Neural progenitor cell (in vitro differentiated cells): ENCODE measurements around the gene SLX9. TPM values are rescaled to one million over a fixed set of nuclear protein-coding genes. Genes with fewer than 3 reads are reported as not detected.

ENCODE experiments used
- DNase-seq: peaks from one replicate; pipeline ENCODE4 v3.0.0-alpha.2; 2016; ENCODE audit warnings: low spot score
- H2AFZ ChIP-seq: fragments of 200-600 bp; sonication (generic); replicated peaks from 2 replicates; pipeline ENCODE4 v1.6.1; 2016; ENCODE audit warnings: antibody characterized with exemption
- H3F3A ChIP-seq: fragments of 200-600 bp; sonication (generic); 2 replicates; pipeline ENCODE4 v1.6.1; 2016; ENCODE audit warnings: antibody characterized with exemption, low read depth
- H3K27ac ChIP-seq: fragments of 200-600 bp; sonication (generic); 2 replicates; pipeline ENCODE4 v1.5.1; 2016; ENCODE audit warnings: mild to moderate bottlenecking
- H3K27me3 ChIP-seq: fragments of 200-600 bp; sonication (generic); 2 replicates; pipeline ENCODE4 v1.6.1; 2016; ENCODE audit warnings: mild to moderate bottlenecking, moderate library complexity
- H3K36me3 ChIP-seq: fragments of 200-600 bp; sonication (generic); 2 replicates; pipeline ENCODE4 v1.5.1; 2016
- H3K4me1 ChIP-seq: fragments of 200-600 bp; sonication (generic); 2 replicates; pipeline ENCODE4 v1.6.1; 2016; ENCODE audit warnings: mixed run types
- H3K4me2 ChIP-seq: fragments of 200-600 bp; sonication (generic); 2 replicates; pipeline ENCODE4 v1.6.1; 2016
- H3K4me3 ChIP-seq: fragments of 200-600 bp; sonication (generic); 2 replicates; pipeline ENCODE4 v1.5.1; 2016
- H3K79me2 ChIP-seq: fragments of 200-600 bp; sonication (generic); 2 replicates; pipeline ENCODE4 v1.6.1; 2016; ENCODE audit warnings: low read depth
- H3K9ac ChIP-seq: fragments of 200-600 bp; sonication (generic); 2 replicates; pipeline ENCODE4 v1.6.1; 2016
- H3K9me3 ChIP-seq: fragments of 200-600 bp; sonication (generic); 2 replicates; pipeline ENCODE4 v1.5.1; 2016; ENCODE audit warnings: low read depth
- H4K20me1 ChIP-seq: fragments of 200-600 bp; sonication (generic); 2 replicates; pipeline ENCODE4 v1.6.1; 2016; ENCODE audit warnings: low read depth
- H3K27ac Mint-ChIP-seq: 3 replicates; pipeline ENCODE4 v1.8.0; 2021; ENCODE audit warnings: mixed read lengths
- H3K27me3 Mint-ChIP-seq: 2 replicates; pipeline ENCODE4 v1.8.0; 2022; ENCODE audit warnings: low read depth, mild to moderate bottlenecking, inconsistent platforms, moderate library complexity, mixed read lengths; ENCODE audit not compliant: insufficient read depth
- H3K36me3 Mint-ChIP-seq: 3 replicates; pipeline ENCODE4 v1.8.0; 2021; ENCODE audit warnings: mixed read lengths
- H3K4me1 Mint-ChIP-seq: 3 replicates; pipeline ENCODE4 v1.8.0; 2021; ENCODE audit warnings: mixed read lengths
- H3K4me3 Mint-ChIP-seq: 3 replicates; pipeline ENCODE4 v1.8.0; 2021; ENCODE audit warnings: mild to moderate bottlenecking, moderate library complexity, mixed read lengths
- H3K9me3 Mint-ChIP-seq: 3 replicates; pipeline ENCODE4 v1.8.0; 2020; ENCODE audit warnings: mixed read lengths
- CTCF ChIP-seq: fragments of 200-600 bp; sonication (generic); IDR thresholded peaks from 2 replicates; pipeline ENCODE4 v1.5.1; 2017; ENCODE audit warnings: antibody characterized with exemption, mild to moderate bottlenecking
- EZH2 ChIP-seq: fragments of 200-600 bp; sonication (generic); IDR thresholded peaks from 2 replicates; pipeline ENCODE4 v1.6.1; 2017; ENCODE audit warnings: antibody characterized with exemption, mild to moderate bottlenecking, moderate library complexity
- EZH2phosphoT487 ChIP-seq: fragments of 200-600 bp; sonication (generic); IDR thresholded peaks from 2 replicates; pipeline ENCODE4 v1.6.1; 2017; ENCODE audit warnings: antibody characterized with exemption
- total RNA-seq: library from RNA; depleted of rRNA; stranded (reverse); fragments of >200 nt; gene quantifications from 2 replicates; pipeline ENCODE4 v1.2.3, GENCODE V29; 2015; ENCODE audit warnings: low replicate concordance

Gene SLX9
- total RNA-seq, 1 donor from 2014 or later = 4.7 TPM

- no peaks in the 10 kb centered on the region for H3K79me2 ChIP-seq
- Mint-ChIP-seq H3K36me3 (no peaks in the 10 kb centered on the region), H3K27ac (no peak overlapping the region), H3K4me1 (peaks cover 23% of the 10 kb centered on the region), H3K27me3 (peaks cover 27% of the 10 kb centered on the region), H3K4me3 (no peak overlapping the region), H3K9me3 (peaks cover 4% of the 10 kb centered on the region)
- H2AFZ ChIP-seq = no peak overlapping the region
- no peaks in the 10 kb centered on the region for H3K36me3 ChIP-seq
- no peaks in the 10 kb centered on the region for H4K20me1 ChIP-seq
- H3K27me3 ChIP-seq = peaks cover 97% of the 10 kb centered on the region
- H3K9me3 ChIP-seq = no peaks in the 10 kb centered on the region
- no peaks in the 10 kb centered on the region for H3F3A ChIP-seq
- H3K4me3 ChIP-seq = no peak overlapping the region
- no peak for TF ChIP-seq EZH2
- TF ChIP-seq EZH2phosphoT487 = no peak
- no peak for TF ChIP-seq CTCF
- H3K9ac ChIP-seq = no peak overlapping the region
- no peak overlapping the region for H3K27ac ChIP-seq
- H3K4me2 ChIP-seq = no peak overlapping the region
- H3K4me1 ChIP-seq = peaks cover 12% of the 10 kb centered on the region
- no peak for DNase-seq
Measured at GRCh38 chr21:44923480-44924084, 16.2 kb upstream of the SLX9 start.

- peaks cover 97% of the 10 kb centered on the region for H3K27me3 ChIP-seq
- TF ChIP-seq CTCF = no peak
- TF ChIP-seq EZH2 = no peak
- no peak for TF ChIP-seq EZH2phosphoT487
Measured at GRCh38 chr21:44924606-44925377, 15.0 kb upstream of the SLX9 start.

DNA sequence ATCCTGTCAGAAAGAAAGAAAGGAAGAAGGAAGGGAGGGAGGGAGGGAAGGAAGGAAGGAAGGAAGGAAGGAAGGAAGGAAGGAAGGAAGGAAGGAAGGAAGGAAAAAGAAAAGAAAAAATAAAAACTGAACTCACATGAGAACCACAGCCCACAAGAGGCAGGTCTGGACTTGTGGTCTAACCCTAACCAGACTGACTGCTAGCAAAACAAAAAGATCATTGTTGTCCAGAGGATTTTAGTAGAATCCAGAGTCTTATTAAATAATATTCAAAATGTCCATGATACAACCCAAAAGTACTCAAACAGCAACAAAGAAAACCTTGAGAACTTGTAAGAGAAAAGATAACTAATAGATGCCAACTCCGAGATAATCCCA lies 14.5 kb upstream of the SLX9 start:
- Histone ChIP-seq H3K79me2 (no peaks in the 10 kb centered on the region), H3K9me3 (no peaks in the 10 kb centered on the region), H4K20me1 (no peaks in the 10 kb centered on the region), H3K36me3 (no peaks in the 10 kb centered on the region), H3K4me1 (peaks cover 12% of the 10 kb centered on the region), H3K4me3 (no peak overlapping the region), H3K27me3 (peaks cover 97% of the 10 kb centered on the region), H3K27ac (no peak overlapping the region), H3F3A (no peaks in the 10 kb centered on the region), H2AFZ (no peak overlapping the region), H3K4me2 (no peak overlapping the region), H3K9ac (no peak overlapping the region)
- peaks cover 29% of the 10 kb centered on the region for H3K4me1 Mint-ChIP-seq
- peaks cover 4% of the 10 kb centered on the region for H3K9me3 Mint-ChIP-seq
- TF ChIP-seq EZH2phosphoT487 = no peak
- no peak for TF ChIP-seq CTCF
- no peak for TF ChIP-seq EZH2
- no peak for DNase-seq
- H3K27ac Mint-ChIP-seq = no peak overlapping the region
- H3K27me3 Mint-ChIP-seq = peaks cover 34% of the 10 kb centered on the region
- no peak overlapping the region for H3K4me3 Mint-ChIP-seq
- peaks cover 2% of the 10 kb centered on the region for H3K36me3 Mint-ChIP-seq

More at GRCh38 chr21:44924606-44925377, 15.0 kb upstream of the SLX9 start:
- H3K79me2 ChIP-seq = no peaks in the 10 kb centered on the region
- H3K9ac ChIP-seq = no peak overlapping the region
- H2AFZ ChIP-seq = no peak overlapping the region
- H3K4me2 ChIP-seq = no peak overlapping the region
- H3K36me3 ChIP-seq = no peaks in the 10 kb centered on the region
- no peaks in the 10 kb centered on the region for H3K9me3 ChIP-seq
- peaks cover 2% of the 10 kb centered on the region for H3K36me3 Mint-ChIP-seq
- H3K4me1 ChIP-seq = peaks cover 12% of the 10 kb centered on the region
- H3K4me1 Mint-ChIP-seq = peaks cover 29% of the 10 kb centered on the region
- H3K4me3 Mint-ChIP-seq = no peak overlapping the region
- H4K20me1 ChIP-seq = no peaks in the 10 kb centered on the region
- H3K4me3 ChIP-seq = no peak overlapping the region
- H3K27ac ChIP-seq = no peak overlapping the region
- H3K27ac Mint-ChIP-seq = no peak overlapping the region
- H3F3A ChIP-seq = no peaks in the 10 kb centered on the region
- no peak for DNase-seq
- peaks cover 4% of the 10 kb centered on the region for H3K9me3 Mint-ChIP-seq
- peaks cover 32% of the 10 kb centered on the region for H3K27me3 Mint-ChIP-seq
